IMR-90 (cell line): ENCODE measurements around the gene PRKCG. TPM values are rescaled to one million over a fixed set of nuclear protein-coding genes. Genes with fewer than 3 reads are reported as not detected.
A peak's percentile ranks its signal among the peaks of the same experiment; 100 is the strongest.

Source experiments
- ATAC-seq: fragments of 200-7000 bp; cut with Tn5 transposase; 2 replicates; pipeline ENCODE4 v1.9.1; 2020; ENCODE audit warnings: low read depth, mild to moderate bottlenecking, moderate library complexity
- BruUV-seq: library from RNA; stranded (reverse); fragments of 400-500 nt; replicated peaks from 2 replicates; lab custom pipeline; 2021; lab: Mats Ljungman, UMichigan
- CTCF ChIA-PET: fragments of 300-600 bp; formaldehyde crosslinking; extraction: SDS; loops from one replicate; lab custom pipeline; 2021; ENCODE audit warnings: antibody characterized with exemption; lab: Yijun Ruan, JAX
- POLR2A ChIA-PET: fragments of 300-600 bp; sonication (Branson Sonifier 250); formaldehyde crosslinking; loops from one replicate; lab custom pipeline; 2022; ENCODE audit warnings: antibody characterized with exemption; ENCODE audit not compliant: unreplicated experiment; lab: Charles Lee
- DNase-seq: peaks from one replicate; pipeline ENCODE4 v3.0.0; 2013
- H2AFZ ChIP-seq: replicated peaks from 2 replicates; pipeline ENCODE3; 2013; ENCODE audit warnings: low read length, mild to moderate bottlenecking; ENCODE audit not compliant: poor library complexity
- H2AK5ac ChIP-seq: 2 replicates; pipeline ENCODE4 v1.6.1; 2013; ENCODE audit warnings: low read depth, low read length, inconsistent platforms
- H2AK9ac ChIP-seq: replicated peaks from 2 replicates; pipeline ENCODE3; 2013; ENCODE audit warnings: mild to moderate bottlenecking, low read depth, low read length, moderate library complexity; ENCODE audit not compliant: poor library complexity
- H2BK120ac ChIP-seq: 2 replicates; pipeline ENCODE4 v1.6.1; 2013; ENCODE audit warnings: low read depth, low read length, inconsistent platforms
- H2BK15ac ChIP-seq: 3 replicates; pipeline ENCODE4 v1.6.1; 2013; ENCODE audit warnings: low read depth, low read length, inconsistent platforms
- H2BK20ac ChIP-seq: 2 replicates; pipeline ENCODE4 v1.6.1; 2013; ENCODE audit warnings: low read depth, mild to moderate bottlenecking, inconsistent platforms, low read length, moderate library complexity
- H2BK5ac ChIP-seq: 2 replicates; pipeline ENCODE4 v1.6.1; 2013; ENCODE audit warnings: mild to moderate bottlenecking, low read depth, low read length, inconsistent platforms; ENCODE audit not compliant: poor library complexity, severe bottlenecking
- H3K14ac ChIP-seq: replicated peaks from 2 replicates; pipeline ENCODE4 v1.6.1; 2013; ENCODE audit warnings: low read depth, low read length, inconsistent platforms
- H3K18ac ChIP-seq: 2 replicates; pipeline ENCODE4 v1.6.1; 2013; ENCODE audit warnings: low read depth, low read length, control low read depth
- H3K23ac ChIP-seq: 2 replicates; pipeline ENCODE4 v1.6.1; 2013; ENCODE audit warnings: low read depth, low read length, inconsistent platforms
- H3K27ac ChIP-seq: 2 replicates; pipeline ENCODE4 v1.5.1; 2013; ENCODE audit warnings: mild to moderate bottlenecking, control low read depth, low read length; ENCODE audit not compliant: insufficient read depth
- H3K27me3 ChIP-seq: 2 replicates; pipeline ENCODE4 v1.6.1; 2013; ENCODE audit warnings: low read length; ENCODE audit not compliant: control insufficient read depth, insufficient read depth
- H3K36me3 ChIP-seq: 2 replicates; pipeline ENCODE4 v1.6.1; 2013; ENCODE audit warnings: low read length, mixed read lengths; ENCODE audit not compliant: control insufficient read depth, insufficient read depth
- H3K4ac ChIP-seq: 2 replicates; pipeline ENCODE4 v1.6.1; 2013; ENCODE audit warnings: low read depth, low read length, inconsistent platforms
- H3K4me1 ChIP-seq: 2 replicates; pipeline ENCODE4 v1.6.1; 2013; ENCODE audit warnings: low read length, mixed read lengths; ENCODE audit not compliant: control insufficient read depth, insufficient read depth
- H3K4me2 ChIP-seq: 2 replicates; pipeline ENCODE4 v1.6.1; 2013; ENCODE audit warnings: low read depth, mild to moderate bottlenecking, control low read depth, low read length, moderate library complexity
- H3K4me3 ChIP-seq: 2 replicates; pipeline ENCODE4 v1.5.1; 2013; ENCODE audit warnings: low read depth, mild to moderate bottlenecking, control low read depth, low read length, moderate library complexity; ENCODE audit not compliant: insufficient read depth
- H3K56ac ChIP-seq: 2 replicates; pipeline ENCODE4 v1.6.1; 2013; ENCODE audit warnings: low read length, inconsistent platforms; ENCODE audit not compliant: insufficient read depth; ENCODE audit errors: extremely low read depth
- H3K79me1 ChIP-seq, 2 experiments: 2 replicates each; pipeline ENCODE4 v1.6.1; 2013; ENCODE audit warnings: low read length in 2 of 2, inconsistent platforms in 1 of 2, low read depth in 1 of 2
- H3K9ac ChIP-seq: 2 replicates; pipeline ENCODE4 v1.6.1; 2013; ENCODE audit warnings: low read depth, low read length, control low read depth
- H3K9me1 ChIP-seq: 2 replicates; pipeline ENCODE4 v1.6.1; 2013; ENCODE audit warnings: low read length, inconsistent platforms; ENCODE audit not compliant: insufficient read depth
- H3K9me3 ChIP-seq: 2 replicates; pipeline ENCODE4 v1.6.1; 2013; ENCODE audit warnings: low read length; ENCODE audit not compliant: control insufficient read depth, insufficient read depth
- H4K20me1 ChIP-seq: 2 replicates; pipeline ENCODE4 v1.6.1; 2013; ENCODE audit warnings: low read length, inconsistent platforms; ENCODE audit not compliant: insufficient read depth
- H4K5ac ChIP-seq: 2 replicates; pipeline ENCODE4 v1.6.1; 2013; ENCODE audit warnings: mild to moderate bottlenecking, low read depth, low read length, control low read depth
- H4K8ac ChIP-seq, 2 experiments: 2 replicates each; pipeline ENCODE4 v1.6.1; 2013; ENCODE audit warnings: low read depth in 2 of 2, low read length in 2 of 2, control low read depth in 1 of 2, inconsistent platforms in 1 of 2
- H4K91ac ChIP-seq: 2 replicates; pipeline ENCODE4 v1.6.1; 2013; ENCODE audit warnings: low read depth, low read length, inconsistent platforms; ENCODE audit not compliant: insufficient read depth
- CEBPB ChIP-seq: IDR thresholded peaks from 2 replicates; pipeline ENCODE4 v1.6.1; 2012; ENCODE audit warnings: low read depth, low read length, improper control_type of control experiment
- WGBS, 2 experiments: methylation state at CpG; one replicate each; pipeline versions ENCODE4 v1.1.5 to v1.1.7; 2013; ENCODE audit warnings: missing lambda C conversion rate in 2 of 2; ENCODE audit not compliant: insufficient read length in 1 of 2; ENCODE audit errors: extremely low coverage in 2 of 2; 5-methylcytosine and 5-hydroxymethylcytosine counted together
- dilution Hi-C: fragments of 300-500 bp; cut with HindIII; formaldehyde crosslinking; loops from one replicate; pipeline ENCODE4 v1.14.3; 2018; ENCODE audit warnings: low sequenced_read_pairs; ENCODE audit not compliant: unreplicated experiment
- in situ Hi-C: fragments of 300-500 bp; cut with MboI; formaldehyde crosslinking; loops from 3 replicates; pipeline ENCODE4 v1.14.3; 2019; ENCODE audit warnings: low sequenced_read_pairs, inconsistent platforms, mixed read lengths
- intact Hi-C: fragments of 100-400 bp; cut with micrococcal nuclease; formaldehyde crosslinking; loops from 2 replicates; pipeline ENCODE4 v1.10.0; 2022
- polyA plus RNA-seq, 3 experiments: library from polyadenylated mRNA; depleted of rRNA; stranded (reverse); fragments of >200 nt; gene quantifications; 2 replicates each; pipeline ENCODE4 v1.2.3, GENCODE V29; 2012; ENCODE audit warnings: low replicate concordance in 1 of 3
- total RNA-seq: library from RNA; depleted of rRNA; stranded (reverse); fragments of >200 nt; gene quantifications from 2 replicates; pipeline ENCODE4 v1.2.3, GENCODE V29; 2012
- TF ChIP-seq, protein P1 (sequence below): fragments of 150-350 bp; IDR thresholded peaks from 2 replicates; pipeline ENCODE4 v1.6.1; 2016; ENCODE audit warnings: low read depth, mild to moderate bottlenecking, low read length, moderate library complexity, borderline replicate concordance

The PRKCG gene
- total and polyA plus RNA-seq, 2 of the 4 experiments (the other 2 are of a cell fraction): not detected

DNA sequence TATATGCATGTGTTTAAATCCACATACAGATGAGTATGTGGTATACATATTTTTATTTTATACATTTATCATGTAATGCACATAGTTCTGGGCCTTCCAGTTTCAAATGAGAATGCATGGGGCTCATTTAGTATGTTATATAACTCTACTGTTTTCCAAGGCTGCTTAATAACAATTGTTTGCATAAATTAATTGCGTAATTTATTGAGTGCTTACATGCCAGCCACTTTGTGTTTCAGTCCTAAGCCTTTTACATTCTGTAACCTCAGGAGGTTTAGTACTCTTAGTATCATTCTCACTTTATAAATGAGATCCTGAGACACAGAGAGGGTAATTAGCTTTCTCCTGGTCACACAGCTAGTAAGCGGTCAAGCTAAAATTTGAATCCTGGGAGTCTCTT lies 64.0 kb downstream of the PRKCG start:
- H3K27ac ChIP-seq: no peak overlapping the region
- H3K4ac ChIP-seq: no peak overlapping the region
- no peak overlapping the region for H3K23ac ChIP-seq
- ChIA-PET POLR2A (no interaction called here), CTCF (no interaction called here)
- in situ Hi-C loops (no loop called here), dilution Hi-C loops (no loop called here), intact Hi-C loops (no loop called here)
- no peak overlapping the region for H3K56ac ChIP-seq
- WGBS, 2 experiments: no CpG with 5 or more reads among the region's 2 CpGs
- no peaks in the 10 kb centered on the region; the same call in 1 of the 2 replicates for H3K9me1 ChIP-seq
- H3K14ac ChIP-seq: no peak overlapping the region
- H3K27me3 ChIP-seq: peaks cover 6% of the 10 kb centered on the region; the same call in 1 of the 2 replicates
- no peak overlapping the region for H2AK5ac ChIP-seq
- no peak overlapping the region for H4K5ac ChIP-seq
- no peak overlapping the region for H2BK120ac ChIP-seq
- no peak for DNase-seq
- no peak overlapping the region for H2BK5ac ChIP-seq
- BruUV-seq: no TSS peak
- H2BK15ac ChIP-seq: no peak overlapping the region
- H3K4me1 ChIP-seq: no peaks in the 10 kb centered on the region
- H3K36me3 ChIP-seq: no peaks in the 10 kb centered on the region
- H2AK9ac ChIP-seq: no peak overlapping the region
- H3K4me3 ChIP-seq: no peak overlapping the region
- ATAC-seq: no peak
- H4K91ac ChIP-seq: no peak overlapping the region
- H2AFZ ChIP-seq: no peak overlapping the region
- no peak overlapping the region for H3K9ac ChIP-seq
- H4K8ac ChIP-seq: no peak overlapping the region
- TF ChIP-seq CEBPB: 0 out of 2 replicates have a peak, but pooled peaks have one; percentile 24
- TF ChIP-seq, protein P1, sequence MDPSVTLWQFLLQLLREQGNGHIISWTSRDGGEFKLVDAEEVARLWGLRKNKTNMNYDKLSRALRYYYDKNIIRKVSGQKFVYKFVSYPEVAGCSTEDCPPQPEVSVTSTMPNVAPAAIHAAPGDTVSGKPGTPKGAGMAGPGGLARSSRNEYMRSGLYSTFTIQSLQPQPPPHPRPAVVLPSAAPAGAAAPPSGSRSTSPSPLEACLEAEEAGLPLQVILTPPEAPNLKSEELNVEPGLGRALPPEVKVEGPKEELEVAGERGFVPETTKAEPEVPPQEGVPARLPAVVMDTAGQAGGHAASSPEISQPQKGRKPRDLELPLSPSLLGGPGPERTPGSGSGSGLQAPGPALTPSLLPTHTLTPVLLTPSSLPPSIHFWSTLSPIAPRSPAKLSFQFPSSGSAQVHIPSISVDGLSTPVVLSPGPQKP: no peak
- no peaks in the 10 kb centered on the region for H4K20me1 ChIP-seq
- H3K4me2 ChIP-seq: no peak overlapping the region
- H3K9me3 ChIP-seq: peaks cover 4% of the 10 kb centered on the region; the same call in 1 of the 2 replicates
- no peak overlapping the region for H2BK20ac ChIP-seq
- no peaks in the 10 kb centered on the region for H3K79me1 ChIP-seq
- H3K18ac ChIP-seq: no peak overlapping the region
